Measurements from ENCODE around the gene GPI.
"Not testable (repeated sequence)": the region's sequence is repeated elsewhere in the genome, so short reads cannot be mapped to it uniquely, and the experiment has no call there.

The GPI gene

GRCh38 chr19:34367624-34367957, 2.6 kb downstream of the GPI start:
- DNase-seq (ENCODE audit: low read depth, low spot score), result no peak

DNA sequence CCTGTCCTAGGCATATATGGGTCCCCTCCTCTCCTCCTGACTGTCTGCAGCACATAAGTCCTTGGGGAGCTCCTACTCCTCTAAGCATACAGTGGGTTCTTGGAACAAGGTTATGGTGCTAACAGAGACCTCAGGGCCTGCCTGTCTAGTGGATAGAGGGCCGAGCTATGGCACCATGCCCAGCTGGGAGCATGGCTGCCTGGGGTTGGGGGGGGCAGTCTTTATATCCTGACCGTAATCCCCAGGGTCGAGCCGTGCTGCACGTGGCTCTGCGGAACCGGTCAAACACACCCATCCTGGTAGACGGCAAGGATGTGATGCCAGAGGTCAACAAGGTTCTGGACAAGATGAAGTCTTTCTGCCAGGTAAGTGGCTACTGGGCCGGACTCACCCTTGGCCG, 3.3 kb downstream of the GPI start:
- no peak for DNase-seq (ENCODE audit: low read depth, low spot score)

DNA sequence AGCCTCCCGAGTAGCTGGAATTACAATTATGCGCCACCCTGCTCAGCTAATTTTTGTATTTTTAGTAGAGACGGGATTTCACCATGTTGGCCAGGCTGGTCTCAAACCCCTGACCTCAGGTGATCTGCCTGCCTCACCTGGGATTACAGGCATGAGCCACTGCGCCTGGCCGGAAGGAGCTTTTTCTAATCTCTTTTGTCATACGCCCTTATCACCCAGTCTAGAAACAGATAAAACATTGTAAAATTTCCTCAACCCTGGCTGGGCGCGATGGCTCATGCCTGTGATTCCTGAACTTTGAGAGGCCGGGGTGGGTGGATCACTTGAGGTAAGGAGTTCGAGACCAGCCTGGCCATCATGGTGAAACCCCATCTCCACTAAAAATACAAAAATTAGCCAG, 4.2 kb downstream of the GPI start:
- DNase-seq (ENCODE audit: low read depth, low spot score), result not testable (repeated sequence)

- DNase-seq (ENCODE audit: low read depth, low spot score), result no peak
Observed at GRCh38 chr19:34370117-34370516, 5.1 kb downstream of the GPI start.

DNA sequence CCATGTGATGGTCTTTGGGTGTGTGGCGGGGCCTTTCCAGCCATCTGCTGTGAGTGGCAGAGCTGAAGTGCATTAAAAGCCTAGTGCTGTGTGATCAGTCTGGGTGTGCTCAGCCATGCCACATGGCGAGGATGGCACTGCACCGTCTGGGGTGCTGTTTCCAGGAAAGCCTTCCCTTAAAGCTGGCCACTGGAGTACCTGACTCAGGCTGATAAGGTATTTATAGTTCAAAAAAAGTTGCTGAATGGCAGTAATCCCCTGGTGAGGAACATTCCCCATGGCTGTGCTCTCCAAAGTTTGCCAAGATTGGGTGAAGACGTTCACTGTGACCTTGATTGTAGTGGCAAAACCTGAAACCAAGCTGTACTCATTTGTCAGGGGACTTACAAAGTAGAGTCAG, 6.0 kb downstream of the GPI start:
- DNase-seq (ENCODE audit: low read depth, low spot score), result no peak

DNA sequence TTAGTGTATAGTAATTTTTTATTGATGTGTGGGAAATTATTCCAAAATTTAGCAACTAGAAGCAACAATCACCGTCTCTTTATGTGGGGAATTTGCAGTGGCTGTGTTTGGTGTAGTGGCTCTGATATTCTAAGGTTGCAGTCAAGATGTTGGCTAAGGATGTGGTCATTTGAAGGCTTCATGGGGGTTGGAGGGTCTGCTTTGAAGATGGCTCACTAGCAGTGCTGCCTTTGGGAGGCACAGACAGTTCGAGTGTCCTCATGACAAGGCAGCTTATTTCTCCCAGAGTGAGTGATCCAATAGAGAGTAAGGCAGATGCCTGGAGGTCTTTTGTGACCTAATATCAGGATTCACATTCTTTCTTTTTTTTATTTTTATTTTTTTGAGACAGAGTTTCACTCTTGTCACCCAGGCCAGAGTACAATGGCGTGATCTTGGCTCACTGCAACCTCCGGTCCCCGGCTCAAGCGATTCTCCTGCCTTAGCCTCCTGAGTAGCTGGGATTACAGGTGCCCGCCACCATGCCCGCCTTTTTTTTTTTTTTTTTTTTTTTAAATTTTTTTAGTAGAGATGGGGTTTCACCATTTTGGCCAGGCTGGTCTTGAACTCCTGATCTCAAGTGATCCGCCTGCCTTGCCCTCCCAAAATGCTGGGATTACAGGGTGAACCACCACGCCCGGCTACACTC, 8.7 kb downstream of the GPI start:
- DNase-seq (ENCODE audit: low read depth, low spot score), result no peak

GRCh38 chr19:34375598-34375997, 10.6 kb downstream of the GPI start:
- DNase-seq (ENCODE audit: low read depth, low spot score), result no peak

GRCh38 chr19:34380639-34381241, 15.7 kb downstream of the GPI start:
- no peak for DNase-seq (ENCODE audit: low read depth, low spot score)

DNA sequence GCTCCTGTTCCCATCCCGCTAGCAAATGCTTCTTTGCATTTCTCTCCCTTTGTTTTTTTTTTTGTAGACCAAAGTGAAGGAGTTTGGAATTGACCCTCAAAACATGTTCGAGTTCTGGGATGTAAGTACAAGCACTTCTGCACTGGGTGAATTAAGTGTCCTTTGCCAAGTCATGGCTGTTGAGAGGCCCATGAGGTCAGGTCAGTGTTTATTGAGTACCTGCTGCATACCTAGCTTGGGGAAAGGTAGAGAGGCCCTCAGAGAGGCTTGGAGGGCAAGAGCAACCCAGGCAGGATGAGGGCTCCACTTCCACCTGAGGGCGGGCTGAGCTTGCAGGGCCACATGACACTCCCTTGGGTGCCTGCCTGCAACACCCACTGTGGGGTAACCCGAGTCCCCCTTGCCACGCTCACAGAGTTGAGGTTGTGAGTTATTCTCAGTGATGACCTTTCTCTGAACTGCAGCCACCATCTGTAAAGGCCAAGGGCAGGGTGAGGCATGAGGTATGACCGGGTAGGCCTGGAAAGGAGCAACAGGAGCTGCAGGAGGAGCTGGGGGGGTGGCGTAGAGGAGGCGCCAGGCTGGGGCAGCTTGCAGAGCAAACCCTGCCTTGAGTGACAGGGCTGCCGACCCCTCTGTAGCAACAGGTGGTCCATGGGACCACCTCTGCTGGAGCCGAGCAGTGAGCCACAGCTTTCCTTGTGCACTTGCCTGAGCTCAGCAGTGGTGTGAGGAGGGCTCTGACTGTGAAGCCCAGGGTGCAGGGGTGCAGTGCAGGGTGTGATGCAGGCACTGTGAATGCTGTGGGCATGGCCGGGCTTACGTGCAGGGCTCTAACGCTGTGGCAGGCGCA, 16.6 kb downstream of the GPI start:
- no peak for DNase-seq (ENCODE audit: low read depth, low spot score)

GRCh38 chr19:34382471-34382870, 17.5 kb downstream of the GPI start:
- no peak for DNase-seq (ENCODE audit: low read depth, low spot score)

- no peak for DNase-seq (ENCODE audit: low read depth, low spot score)
Observed at GRCh38 chr19:34383599-34383998, 18.6 kb downstream of the GPI start.

GRCh38 chr19:34386645-34387445, 21.8 kb downstream of the GPI start:
- DNase-seq (ENCODE audit: low read depth, low spot score), result peak; percentile 86

GRCh38 chr19:34387446-34387810, 22.4 kb downstream of the GPI start:
- no peak for DNase-seq (ENCODE audit: low read depth, low spot score)

GRCh38 chr19:34388745-34389144, 23.7 kb downstream of the GPI start:
- DNase-seq (ENCODE audit: low read depth, low spot score), result not testable (repeated sequence)

DNA sequence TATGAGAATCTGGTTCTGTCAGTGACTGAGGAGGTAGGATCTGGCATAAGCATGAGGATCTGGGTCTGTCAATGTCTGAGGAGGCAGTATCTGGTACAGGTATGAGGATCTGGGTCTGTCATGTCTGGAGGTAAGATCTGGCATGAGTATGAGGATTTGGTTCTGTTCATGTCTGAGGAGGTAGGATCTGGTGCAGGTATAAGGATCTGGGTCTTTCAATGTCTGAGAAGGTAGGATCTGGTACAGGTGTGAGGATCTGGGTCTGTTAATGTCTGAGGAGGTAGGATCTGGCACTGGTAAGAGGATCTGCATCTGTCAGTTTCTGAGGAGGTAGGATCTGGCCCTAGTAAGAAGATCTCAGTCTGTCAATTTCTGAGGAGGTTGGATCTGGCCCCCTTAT, 26.8 kb downstream of the GPI start:
- no peak for DNase-seq (ENCODE audit: low read depth, low spot score)

GRCh38 chr19:34393031-34393430, 28.0 kb downstream of the GPI start:
- no peak for DNase-seq (ENCODE audit: low read depth, low spot score)

DNA sequence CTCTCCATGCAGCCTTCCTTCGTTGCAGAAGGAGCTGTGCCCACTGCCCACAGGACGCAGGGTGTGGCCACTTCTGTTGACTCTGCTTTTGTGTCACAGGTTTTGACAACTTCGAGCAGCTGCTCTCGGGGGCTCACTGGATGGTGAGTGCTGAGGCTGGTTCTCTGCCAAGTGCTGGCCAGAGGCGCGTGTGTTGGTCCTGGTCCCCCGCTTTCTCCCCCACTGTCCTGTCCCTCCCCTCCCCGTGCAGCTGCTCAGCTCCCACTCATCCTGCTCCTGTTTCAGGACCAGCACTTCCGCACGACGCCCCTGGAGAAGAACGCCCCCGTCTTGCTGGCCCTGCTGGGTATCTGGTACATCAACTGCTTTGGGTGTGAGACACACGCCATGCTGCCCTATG, 28.6 kb downstream of the GPI start:
- DNase-seq (ENCODE audit: low read depth, low spot score), result no peak

DNA sequence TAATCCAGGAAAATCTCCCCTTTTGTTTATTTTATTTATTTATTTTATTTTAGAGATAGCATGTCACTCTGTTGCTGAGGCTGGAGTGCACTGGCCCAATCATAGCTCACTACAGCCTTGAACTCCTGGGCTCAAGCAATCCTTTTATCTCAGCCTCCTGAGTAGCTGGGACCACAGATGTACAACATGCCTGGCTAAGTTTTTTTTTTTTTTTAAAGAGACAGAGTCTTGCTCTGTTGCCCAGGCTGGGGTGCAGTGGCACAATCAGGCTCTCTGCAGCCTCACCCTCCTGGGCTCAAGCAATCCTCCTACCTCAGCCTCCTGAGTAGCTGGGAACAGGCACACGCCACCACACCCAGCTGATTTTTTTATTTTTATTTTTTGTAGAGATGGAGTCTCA, 32.9 kb downstream of the GPI start:
- DNase-seq (ENCODE audit: low read depth, low spot score), result no peak

DNA sequence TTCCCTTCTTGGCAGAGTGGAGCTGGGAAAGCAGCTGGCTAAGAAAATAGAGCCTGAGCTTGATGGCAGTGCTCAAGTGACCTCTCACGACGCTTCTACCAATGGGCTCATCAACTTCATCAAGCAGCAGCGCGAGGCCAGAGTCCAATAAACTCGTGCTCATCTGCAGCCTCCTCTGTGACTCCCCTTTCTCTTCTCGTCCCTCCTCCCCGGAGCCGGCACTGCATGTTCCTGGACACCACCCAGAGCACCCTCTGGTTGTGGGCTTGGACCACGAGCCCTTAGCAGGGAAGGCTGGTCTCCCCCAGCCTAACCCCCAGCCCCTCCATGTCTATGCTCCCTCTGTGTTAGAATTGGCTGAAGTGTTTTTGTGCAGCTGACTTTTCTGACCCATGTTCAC, 34.9 kb downstream of the GPI start:
- DNase-seq (ENCODE audit: low read depth, low spot score), result no peak

DNA sequence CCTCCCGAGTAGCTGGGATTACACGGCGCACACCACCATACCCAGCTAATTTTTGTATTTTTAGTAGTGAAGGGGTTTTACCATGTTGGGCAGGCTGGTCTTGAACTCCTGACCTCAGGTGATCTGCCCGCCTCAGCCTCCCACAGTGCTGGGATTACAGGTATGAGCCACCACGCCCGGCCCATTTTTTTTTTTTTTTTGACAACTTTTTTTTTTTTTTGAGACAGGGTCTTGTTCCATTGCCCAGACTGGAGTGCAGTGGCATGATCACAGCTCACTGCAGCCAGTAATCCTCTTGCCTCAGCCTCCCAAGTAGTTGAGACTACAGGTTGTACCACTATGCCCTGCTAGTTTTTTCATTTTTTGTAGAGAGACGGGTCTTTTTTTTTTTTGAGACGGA, 35.8 kb downstream of the GPI start:
- DNase-seq (ENCODE audit: low read depth, low spot score), result not testable (repeated sequence)

DNA sequence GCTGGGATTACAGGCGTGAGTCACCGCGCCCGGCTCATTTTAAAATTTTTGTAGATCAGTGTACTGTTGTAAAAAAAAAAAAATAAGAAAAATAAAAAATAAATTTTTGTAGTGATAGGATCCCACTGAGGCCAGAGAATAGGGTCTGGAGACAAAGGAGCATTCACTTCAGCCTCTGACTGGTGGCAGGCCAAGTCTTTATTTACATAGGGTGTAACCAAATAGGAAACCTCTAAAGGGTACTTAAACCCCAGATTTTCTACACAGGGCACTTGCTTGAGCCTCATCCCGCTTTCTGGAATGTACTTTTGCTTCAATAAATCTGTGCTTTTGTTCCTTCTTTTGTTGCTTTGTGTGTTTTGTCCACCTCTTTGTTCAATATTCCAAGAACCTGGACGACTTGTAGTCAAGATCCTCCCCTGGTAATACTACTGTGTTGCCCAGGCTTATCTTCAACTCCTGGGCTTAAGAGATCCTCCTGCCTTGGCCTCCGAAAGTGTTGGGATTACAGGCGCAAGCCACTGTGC, 37.1 kb downstream of the GPI start:
- DNase-seq (ENCODE audit: low read depth, low spot score), result no peak

DNA sequence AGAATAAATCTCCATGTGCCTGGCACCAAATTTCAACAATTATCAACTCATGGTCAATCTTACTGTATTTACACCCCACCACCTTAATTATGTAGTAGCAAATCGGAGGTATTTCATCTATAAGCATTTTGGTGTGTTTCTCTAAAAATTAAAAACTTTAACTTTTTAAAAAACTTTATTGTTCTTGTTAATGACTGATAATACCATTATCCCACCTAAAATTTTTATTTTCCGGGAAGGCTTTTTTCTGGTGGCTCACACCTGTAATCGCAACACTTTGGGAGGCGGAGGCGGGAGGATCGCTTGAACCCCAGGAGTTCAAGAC, 38.8 kb downstream of the GPI start:
- no peak for DNase-seq (ENCODE audit: low read depth, low spot score)

Measured in ELF-1 (cell line).